Stomach (tissue), 9 donors: ENCODE results near the gene IL4R. TPM values are rescaled to one million over a fixed set of nuclear protein-coding genes. Genes with fewer than 3 reads are reported as not detected.
"Not testable (repeated sequence)": the region's sequence is repeated elsewhere in the genome, so short reads cannot be mapped to it uniquely, and the experiment has no call there.

Experiments
- DNase-seq, 2 donors: peaks; one replicate each; pipeline versions ENCODE4 v3.0.0 to v3.0.0-alpha.2; 2013 to 2019
- H3K27ac ChIP-seq, 5 donors: fragments of 200-600 bp in 4 of 5; sonication (generic) in 4 of 5; one replicate each; pipeline ENCODE4 v1.5.1; 2013 to 2019; ENCODE audit warnings: mild to moderate bottlenecking in 1 of 5, moderate library complexity in 1 of 5
- H3K27me3 ChIP-seq, 3 donors: fragments of 200-600 bp; sonication (generic); one replicate each; pipeline ENCODE4 v1.5.1; 2017 to 2019; ENCODE audit warnings: mixed run types in 1 of 3
- H3K36me3 ChIP-seq, 4 donors: fragments of 200-600 bp; sonication (generic); 1 replicate in 3 of 4; 2 replicates in 1 of 4; pipeline ENCODE4 v1.5.1; 2016 to 2019
- H3K4me1 ChIP-seq, 4 donors: fragments of 200-600 bp; sonication (generic); one replicate each; pipeline ENCODE4 v1.5.1; 2016 to 2019
- H3K4me3 ChIP-seq, 4 donors: fragments of 200-600 bp; sonication (generic) in 3 of 4; one replicate each; pipeline ENCODE4 v1.5.1; 2016 to 2019; ENCODE audit warnings: mild to moderate bottlenecking in 1 of 4
- H3K9me3 ChIP-seq, 4 donors: fragments of 200-600 bp; sonication (generic); one replicate each; pipeline ENCODE4 v1.5.1; 2016 to 2019
- EP300 ChIP-seq: sonication (generic); formaldehyde crosslinking; IDR thresholded peaks from one replicate; pipeline ENCODE4 v1.6.1; 2017; ENCODE audit warnings: antibody characterized with exemption
- POLR2A ChIP-seq, 4 donors: fragments of 450-650 bp; IDR thresholded peaks; one replicate each; pipeline ENCODE4 v1.6.1; 2016; ENCODE audit warnings: antibody characterized with exemption in 4 of 4, control low read depth in 2 of 4, mild to moderate bottlenecking in 1 of 4, moderate library complexity in 1 of 4
- POLR2AphosphoS5 ChIP-seq, 3 donors: sonication (generic); formaldehyde crosslinking; IDR thresholded peaks; one replicate each; pipeline ENCODE4 v1.6.1; 2016; ENCODE audit warnings: antibody characterized with exemption in 3 of 3
- WGBS, 5 donors: extraction: QIAGEN DNeasy Blood & Tissue Kit in 3 of 5; methylation state at CpG; one replicate each; pipeline versions ENCODE4 v1.1.5 to v1.1.7; 2013 to 2018; 5-methylcytosine and 5-hydroxymethylcytosine counted together
- intact Hi-C: fragments of 100-400 bp; cut with DNase I; formaldehyde crosslinking; loops from one replicate; pipeline ENCODE4 v1.15.1; 2023; ENCODE audit warnings: low total_unique reads
- polyA plus RNA-seq, 3 donors: library from polyadenylated mRNA; stranded (reverse); fragments of 200-250 nt; gene quantifications; one replicate each; pipeline ENCODE4 v1.2.3, GENCODE V29; 2013
- total RNA-seq, 5 donors: library from RNA; depleted of rRNA; stranded (reverse); fragments of >200 nt; gene quantifications; one replicate each; pipeline versions ENCODE4 v1.1.0 to v1.2.3, GENCODE V29; 2014 to 2016
- TF ChIP-seq, protein P1 (sequence below), 7 experiments: fragments of 450-650 bp in 4 of 7; fragments of 200-600 bp in 3 of 7; sonication (generic) in 3 of 7; IDR thresholded peaks; one replicate each; pipeline ENCODE4 v1.5.1; 2016 to 2019; ENCODE audit warnings: antibody characterized with exemption in 7 of 7, control low read depth in 2 of 7, mild to moderate bottlenecking in 1 of 7
- donor health status: healthy with polysubstance abuse.
- donor health status: Bipolar disorder and iron deficiency.
- donor health status: healthy.

IL4R gene
- total and polyA plus RNA-seq, 8 donors, result 17.4 to 120 (median 52.4) TPM

DNA sequence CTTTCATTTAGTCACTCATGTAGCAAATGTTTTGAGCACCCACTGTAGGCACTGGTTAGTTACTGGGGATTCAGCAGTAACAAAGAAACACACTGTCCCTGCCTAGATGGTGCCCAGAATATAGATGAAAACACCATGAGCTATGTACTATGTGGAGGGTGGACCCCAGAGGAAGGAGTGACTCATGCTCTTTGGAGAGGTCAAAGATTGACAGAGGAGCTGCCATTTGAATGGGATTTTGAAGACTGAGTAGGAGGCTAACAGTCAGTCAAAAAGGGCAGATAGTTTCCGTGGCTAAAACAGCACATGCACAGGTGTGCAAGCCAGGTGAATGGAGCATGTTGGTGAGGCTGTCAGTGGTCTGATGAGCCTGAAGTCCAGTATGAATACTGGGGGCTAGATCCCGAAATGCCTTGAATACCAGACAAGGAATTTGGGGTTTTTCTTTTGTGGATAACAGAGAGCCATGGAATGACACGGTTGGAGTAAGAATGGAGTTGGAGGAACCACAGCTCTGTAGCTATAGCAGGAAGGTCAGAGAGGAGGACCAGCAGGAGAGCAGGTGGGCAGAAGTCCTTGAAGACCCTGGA lies 94.3 kb downstream of the IL4R start:
- no peak for DNase-seq
- peaks cover 0 to 7% (median 3%) of the 10 kb centered on the region in 4 donors for H3K9me3 ChIP-seq
- no peak overlapping the region for H3K27ac ChIP-seq
- TF ChIP-seq POLR2AphosphoS5 (IDR thresholded peaks at IDR 0.05), result no peak
- TF ChIP-seq EP300, result no peak
- TF ChIP-seq, protein P1, sequence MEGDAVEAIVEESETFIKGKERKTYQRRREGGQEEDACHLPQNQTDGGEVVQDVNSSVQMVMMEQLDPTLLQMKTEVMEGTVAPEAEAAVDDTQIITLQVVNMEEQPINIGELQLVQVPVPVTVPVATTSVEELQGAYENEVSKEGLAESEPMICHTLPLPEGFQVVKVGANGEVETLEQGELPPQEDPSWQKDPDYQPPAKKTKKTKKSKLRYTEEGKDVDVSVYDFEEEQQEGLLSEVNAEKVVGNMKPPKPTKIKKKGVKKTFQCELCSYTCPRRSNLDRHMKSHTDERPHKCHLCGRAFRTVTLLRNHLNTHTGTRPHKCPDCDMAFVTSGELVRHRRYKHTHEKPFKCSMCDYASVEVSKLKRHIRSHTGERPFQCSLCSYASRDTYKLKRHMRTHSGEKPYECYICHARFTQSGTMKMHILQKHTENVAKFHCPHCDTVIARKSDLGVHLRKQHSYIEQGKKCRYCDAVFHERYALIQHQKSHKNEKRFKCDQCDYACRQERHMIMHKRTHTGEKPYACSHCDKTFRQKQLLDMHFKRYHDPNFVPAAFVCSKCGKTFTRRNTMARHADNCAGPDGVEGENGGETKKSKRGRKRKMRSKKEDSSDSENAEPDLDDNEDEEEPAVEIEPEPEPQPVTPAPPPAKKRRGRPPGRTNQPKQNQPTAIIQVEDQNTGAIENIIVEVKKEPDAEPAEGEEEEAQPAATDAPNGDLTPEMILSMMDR (IDR thresholded peaks at IDR 0.05), result no peak
- no peak for TF ChIP-seq POLR2A (IDR thresholded peaks at IDR 0.05)
- H3K4me1 ChIP-seq, result peaks cover 0 to 4% (median 0%) of the 10 kb centered on the region in 4 donors
- peaks cover 5 to 31% (median 5%) of the 10 kb centered on the region in 3 donors for H3K27me3 ChIP-seq
- no peak overlapping the region for H3K4me3 ChIP-seq
- H3K36me3 ChIP-seq, result no peaks in the 10 kb centered on the region
- intact Hi-C loops, result no loop called here
- WGBS, 5 donors, result 54 to 72% (median 66%) methylated on average over 3 of the region's 3 CpGs

DNA sequence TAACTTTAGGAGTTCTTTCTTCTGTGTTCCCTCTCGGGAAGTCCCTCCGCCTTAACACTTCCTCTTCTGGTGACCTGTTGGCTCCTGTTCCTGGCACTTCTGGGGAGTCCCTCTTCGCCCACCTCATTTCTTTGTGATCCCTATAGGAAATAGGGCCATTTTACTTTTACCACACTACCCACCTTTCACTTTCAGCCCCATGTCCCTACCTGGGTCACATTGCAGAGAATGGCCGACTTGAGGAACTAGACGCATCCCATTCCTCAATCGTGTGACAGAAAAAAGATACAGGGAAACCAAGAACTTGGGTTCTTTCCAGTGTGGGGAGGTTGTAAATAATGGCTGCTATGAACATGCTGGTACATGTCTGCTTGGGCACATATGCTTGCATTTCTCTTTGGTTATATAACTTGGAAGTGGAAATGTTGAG lies 94.8 kb downstream of the IL4R start:
- H3K9me3 ChIP-seq, result peaks cover 0 to 7% (median 3%) of the 10 kb centered on the region in 4 donors
- H3K27me3 ChIP-seq, result peaks cover 3 to 26% (median 5%) of the 10 kb centered on the region in 3 donors
- H3K36me3 ChIP-seq, result no peaks in the 10 kb centered on the region
- intact Hi-C loops, result no loop called here
- DNase-seq, result no peak
- H3K4me1 ChIP-seq, result peaks cover 0 to 4% (median 0%) of the 10 kb centered on the region in 4 donors
- no peak overlapping the region for H3K27ac ChIP-seq
- WGBS, 5 donors, result 75 to 86% (median 81%) methylated on average over 6 of the region's 6 CpGs
- TF ChIP-seq POLR2A (IDR thresholded peaks at IDR 0.05), result no peak
- TF ChIP-seq, protein P1 (IDR thresholded peaks at IDR 0.05), result no peak
- TF ChIP-seq EP300, result no peak
- no peak for TF ChIP-seq POLR2AphosphoS5 (IDR thresholded peaks at IDR 0.05)
- H3K4me3 ChIP-seq, result no peak overlapping the region

DNA sequence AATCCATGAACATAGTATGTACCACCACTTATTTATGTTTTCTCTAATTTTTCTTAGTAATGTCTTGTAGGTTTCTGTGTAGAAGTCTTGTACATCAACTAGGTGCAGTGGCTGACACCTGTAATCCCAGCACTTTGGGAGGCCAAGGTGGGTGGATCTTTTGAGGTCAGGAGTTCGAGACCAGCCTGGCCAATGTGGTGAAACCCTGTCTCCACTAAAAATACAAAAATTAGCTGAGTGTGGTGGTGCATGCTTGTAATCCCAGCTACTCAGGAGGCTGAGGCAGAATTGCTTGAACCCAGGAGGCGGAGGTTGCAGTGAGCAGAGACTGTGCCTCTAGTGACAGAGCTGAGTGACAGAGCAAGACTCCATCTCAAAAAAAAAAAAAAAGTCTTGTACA lies 96.2 kb downstream of the IL4R start:
- H3K9me3 ChIP-seq, DNase-seq, intact Hi-C loops, H3K27ac ChIP-seq, H3K4me1 ChIP-seq, H3K36me3 ChIP-seq, H3K4me3 ChIP-seq: not testable (repeated sequence)
- whole genome bisulfite sequencing, 5 donors, result 73 to 85% (median 81%) methylated on average over 2 of the region's 2 CpGs
- H3K27me3 ChIP-seq, result peaks cover 0 to 13% (median 5%) of the 10 kb centered on the region in 3 donors

DNA sequence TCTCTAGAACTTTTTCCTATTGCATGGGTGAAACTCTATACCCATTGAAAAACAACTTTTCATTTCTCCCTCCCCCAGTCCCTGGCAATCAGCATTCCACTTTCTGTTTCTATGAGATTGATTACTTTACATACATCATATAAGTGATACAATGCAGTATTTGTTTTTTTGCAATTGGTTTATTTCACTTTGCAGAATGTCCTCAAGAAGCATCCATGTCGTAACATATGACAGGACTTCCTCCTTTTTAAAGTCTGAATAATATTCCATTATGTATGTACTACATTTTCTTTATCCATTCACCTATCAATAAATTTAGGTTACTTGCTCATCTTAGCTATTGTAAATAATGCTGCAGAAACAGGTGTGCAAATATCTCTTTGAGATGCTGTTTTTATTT lies 97.0 kb downstream of the IL4R start:
- intact Hi-C loops, result no loop called here
- no peak for TF ChIP-seq POLR2AphosphoS5 (IDR thresholded peaks at IDR 0.05)
- no peak for TF ChIP-seq EP300
- TF ChIP-seq POLR2A (IDR thresholded peaks at IDR 0.05), result no peak
- TF ChIP-seq, protein P1 (IDR thresholded peaks at IDR 0.05), result no peak
- Histone ChIP-seq H3K36me3 (no peaks in the 10 kb centered on the region), H3K4me1 (peaks cover 0 to 1% (median 0%) of the 10 kb centered on the region in 4 donors), H3K27ac (no peak overlapping the region), H3K4me3 (no peak overlapping the region), H3K9me3 (peaks cover 0 to 7% (median 3%) of the 10 kb centered on the region in 4 donors), H3K27me3 (peaks cover 0 to 6% (median 0%) of the 10 kb centered on the region in 3 donors)
- DNase-seq, result no peak
- WGBS, 5 donors, result 75 to 95% (median 88%) methylated on average over 1 of the region's 1 CpG

DNA sequence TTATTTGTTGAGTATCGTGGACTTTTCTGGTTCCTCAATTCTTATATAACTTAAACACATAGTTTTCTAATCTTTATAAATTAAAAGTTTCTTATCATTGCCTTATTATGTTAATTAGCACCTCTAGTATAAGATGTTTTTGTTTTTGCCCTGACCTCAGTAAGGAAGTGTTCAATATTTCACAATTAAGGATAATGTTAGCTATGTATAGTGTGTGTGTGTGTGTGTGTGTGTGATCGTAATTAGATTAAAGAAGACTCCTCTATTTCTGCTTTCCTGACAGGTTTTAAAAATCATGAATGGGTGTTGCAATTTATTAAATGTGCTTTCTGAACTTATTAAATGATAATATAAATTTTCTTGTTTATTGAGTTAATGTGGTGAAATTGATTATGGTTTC lies 100.2 kb downstream of the IL4R start:
- intact Hi-C loops, result no loop called here
- Histone ChIP-seq H3K9me3 (peaks cover 0 to 7% (median 3%) of the 10 kb centered on the region in 4 donors), H3K27me3 (no peaks in the 10 kb centered on the region)

More for the DNA sequence above, 100.2 kb downstream of the IL4R start:
- Histone ChIP-seq H3K36me3 (no peaks in the 10 kb centered on the region), H3K4me3 (no peak overlapping the region), H3K27ac (no peak overlapping the region), H3K4me1 (no peaks in the 10 kb centered on the region)
- TF ChIP-seq, protein P1 (IDR thresholded peaks at IDR 0.05), result no peak
- DNase-seq, result no peak
- 69 to 84% (median 81%) methylated on average over 2 of the region's 2 CpGs for WGBS, 5 donors
